ENCODE data around the gene RAB1A.
A peak's percentile ranks its signal among the peaks of the same experiment; 100 is the strongest.

Gene RAB1A

GRCh38 chr2:65040400-65041261, 89.3 kb downstream of the RAB1A start:
- TF ChIP-seq CTCF (IDR thresholded peaks at IDR 0.05; ENCODE audit: low read depth, low read length, missing control alignments) = peak; percentile 95
- DNase-seq (ENCODE audit: low read depth) = peak; percentile 71
- in situ Hi-C loops (cut with HindIII; ENCODE audit: low sequenced_read_pairs) = loop anchor here (25.0 kb wide), 1 partner anchor 103 kb away; no protein-coding TSS in a partner anchor
- no peak overlapping the region for H3K4me3 ChIP-seq (ENCODE audit: low read depth, low read length)

DNA sequence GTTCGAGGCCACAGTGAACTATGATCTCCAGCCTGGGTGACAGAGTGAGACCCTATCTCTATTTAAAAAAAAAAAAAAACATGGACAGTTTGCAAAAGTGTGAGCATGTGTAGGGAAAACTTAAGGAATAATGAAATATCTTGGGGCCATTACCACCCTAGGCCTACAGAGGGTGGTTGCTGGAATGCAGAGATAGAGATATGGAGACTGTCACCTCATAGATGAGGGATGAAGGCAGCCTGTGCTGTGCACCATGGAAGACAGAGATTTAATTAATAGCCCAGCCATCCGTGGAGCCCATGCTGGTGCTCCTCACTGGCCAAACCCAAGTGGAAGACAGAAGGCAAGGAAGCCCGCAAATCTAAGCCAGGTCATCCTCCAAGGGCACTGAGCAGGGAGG, 90.3 kb downstream of the RAB1A start:
- no peak for DNase-seq (ENCODE audit: low read depth)
- in situ Hi-C loops (cut with HindIII; ENCODE audit: low sequenced_read_pairs) = loop anchor here (25.0 kb wide), 1 partner anchor 102 kb away; no protein-coding TSS in a partner anchor
- no peak for TF ChIP-seq CTCF (IDR thresholded peaks at IDR 0.05; ENCODE audit: low read depth, low read length, missing control alignments)
- H3K4me3 ChIP-seq (ENCODE audit: low read depth, low read length) = no peak overlapping the region

DNA sequence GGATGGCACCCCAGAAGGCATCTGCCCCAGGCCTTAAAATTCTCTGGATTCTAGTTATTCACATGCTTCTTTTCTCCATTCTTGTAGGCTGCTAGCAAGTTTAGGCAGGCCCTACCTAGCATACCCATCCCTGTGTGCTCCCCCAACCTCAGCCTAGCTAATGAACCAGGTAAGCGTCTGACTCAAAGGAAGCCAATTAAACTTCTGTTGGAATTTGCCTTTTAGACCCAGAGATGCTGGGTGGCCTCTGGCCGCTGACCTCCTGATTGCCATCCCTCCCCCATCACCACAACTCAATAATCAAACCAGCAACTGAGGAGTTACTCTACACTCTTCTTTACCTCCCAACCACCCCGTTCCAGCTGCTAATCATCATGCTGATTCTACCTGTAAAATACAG, 92.7 kb downstream of the RAB1A start:
- in situ Hi-C loops (cut with HindIII; ENCODE audit: low sequenced_read_pairs) = loop anchor here (25.0 kb wide), 1 partner anchor 100 kb away; no protein-coding TSS in a partner anchor
- H3K4me3 ChIP-seq (ENCODE audit: low read depth, low read length) = no peak overlapping the region
- DNase-seq (ENCODE audit: low read depth) = no peak
- TF ChIP-seq CTCF (IDR thresholded peaks at IDR 0.05; ENCODE audit: low read depth, low read length, missing control alignments) = no peak

Measured in astrocyte of the cerebellum (primary cell).